GM12801 (cell line): Measurements from ENCODE around the gene ECE1.

Experiments
- CTCF ChIP-seq: IDR thresholded peaks from one replicate; pipeline ENCODE4 v1.5.1; 2011; ENCODE audit warnings: control low read depth; ENCODE audit not compliant: insufficient read length; ENCODE audit errors: extremely low read depth

ECE1 gene

GRCh38 chr1:21298981-21299391, 8.7 kb upstream of the ECE1 start:
- no peak for TF ChIP-seq CTCF

- no peak for TF ChIP-seq CTCF
These were observed 7.7 kb upstream of the ECE1 start for GRCh38 chr1:21297975-21298374.

GRCh38 chr1:21296509-21297354, 6.5 kb upstream of the ECE1 start:
- no peak for TF ChIP-seq CTCF

GRCh38 chr1:21295545-21295944, 5.3 kb upstream of the ECE1 start:
- TF ChIP-seq CTCF, result no peak

- no peak for TF ChIP-seq CTCF
These were observed 4.7 kb upstream of the ECE1 start for GRCh38 chr1:21295002-21295401.

GRCh38 chr1:21294266-21294989, 4.2 kb upstream of the ECE1 start:
- no peak for TF ChIP-seq CTCF

- TF ChIP-seq CTCF, result no peak
These were observed 3.4 kb upstream of the ECE1 start for GRCh38 chr1:21293537-21294265.
